Measurements from ENCODE around the gene TNFAIP8L1.

The TNFAIP8L1 gene

GRCh38 chr19:4700693-4700970 lies 61.3 kb downstream of the TNFAIP8L1 start:
- no peak for DNase-seq (ENCODE audit: low read depth in 1 of 2, low spot score in 1 of 2)

- no peak for DNase-seq (ENCODE audit: low read depth in 1 of 2, low spot score in 1 of 2)
Measured at GRCh38 chr19:4701557-4701956, 62.2 kb downstream of the TNFAIP8L1 start.

DNA sequence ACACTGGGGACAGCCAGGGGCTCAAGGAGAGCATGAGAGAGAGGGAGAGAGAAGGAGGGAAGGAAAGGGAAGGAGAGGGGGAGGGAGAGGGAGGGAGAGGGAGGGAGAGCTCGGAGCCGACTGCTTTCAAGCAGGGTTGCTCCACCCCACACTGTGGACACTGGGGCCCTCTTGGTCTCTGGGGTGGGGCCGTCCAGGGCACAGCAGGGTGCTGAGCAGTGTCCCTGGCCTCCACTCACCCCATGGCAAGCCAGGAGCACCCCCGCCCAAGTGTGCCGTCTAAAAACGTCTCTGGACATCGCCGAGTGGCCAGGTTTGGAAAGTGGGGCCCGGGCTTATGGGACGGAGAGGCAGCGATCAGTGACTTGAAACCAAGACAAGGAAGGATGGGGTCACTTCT lies 63.4 kb downstream of the TNFAIP8L1 start:
- no peak for DNase-seq (ENCODE audit: low read depth in 1 of 2, low spot score in 1 of 2)

DNA sequence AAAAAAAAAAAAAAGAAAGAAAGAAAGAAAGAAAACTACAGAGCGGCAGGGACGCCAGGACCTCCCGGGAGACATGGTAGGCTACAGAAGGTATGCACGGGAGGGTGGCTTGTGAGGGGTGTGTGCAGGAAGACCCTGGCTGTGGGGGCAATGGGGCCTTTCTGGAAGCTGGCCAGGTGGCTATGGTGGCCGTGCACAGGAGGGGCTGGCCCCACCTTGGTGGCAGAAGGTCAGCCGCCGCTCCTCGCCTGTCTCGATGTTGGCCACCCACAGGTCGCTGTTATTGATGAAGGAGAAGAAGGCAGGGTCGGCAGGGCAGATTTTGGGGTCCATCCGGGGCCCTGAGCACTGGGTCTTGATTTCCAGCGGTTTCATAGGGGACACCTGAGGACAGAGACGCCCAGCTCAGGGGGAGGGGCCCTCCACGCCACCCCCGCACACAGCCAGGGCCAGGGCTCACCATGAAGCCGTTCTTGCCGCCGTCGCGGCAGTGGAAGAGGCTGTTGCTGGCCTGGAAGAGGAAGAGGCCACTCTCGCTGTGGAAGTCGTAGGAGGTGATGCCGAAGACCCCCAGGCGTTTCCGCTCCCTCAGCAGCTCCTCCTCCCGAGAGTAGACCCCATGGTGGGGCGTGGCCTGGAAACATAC lies 64.5 kb downstream of the TNFAIP8L1 start:
- no peak for DNase-seq (ENCODE audit: low read depth in 1 of 2, low spot score in 1 of 2)

GRCh38 chr19:4704317-4704673 lies 65.0 kb downstream of the TNFAIP8L1 start:
- DNase-seq (ENCODE audit: low read depth in 1 of 2, low spot score in 1 of 2), result no peak

Data from stimulated activated CD4-positive, alpha-beta T cell treated with anti-CD3 and anti-CD28 coated beads, Interleukin-15, amount 100 ng/mL, for 1 hour (primary cell).